Osteoblast (primary cell): Measurements from ENCODE around the gene MIPEP. TPM values are rescaled to one million over a fixed set of nuclear protein-coding genes. Genes with fewer than 3 reads are reported as not detected.
A peak's percentile ranks its signal among the peaks of the same experiment; 100 is the strongest.

Experiments used
- DNase-seq: peaks from one replicate; pipeline ENCODE4 v3.0.0; 2011; ENCODE audit warnings: low spot score, mixed read lengths; ENCODE audit not compliant: insufficient read length; ENCODE audit errors: missing footprints
- H2AFZ ChIP-seq: 2 replicates; pipeline ENCODE4 v1.6.0; 2011; ENCODE audit warnings: mild to moderate bottlenecking, low read length
- H3K27ac ChIP-seq: 2 replicates; pipeline ENCODE4 v1.5.1; 2011; ENCODE audit warnings: mild to moderate bottlenecking, low read depth, low read length, moderate library complexity
- H3K27me3 ChIP-seq: 2 replicates; pipeline ENCODE4 v1.6.0; 2012; ENCODE audit warnings: mild to moderate bottlenecking, control low read depth, inconsistent platforms, low read length, moderate library complexity; ENCODE audit not compliant: insufficient read depth
- H3K36me3 ChIP-seq: 2 replicates; pipeline ENCODE4 v1.5.1; 2011; ENCODE audit warnings: mild to moderate bottlenecking, low read length, control low read depth, moderate library complexity; ENCODE audit not compliant: insufficient read depth
- H3K4me1 ChIP-seq: 2 replicates; pipeline ENCODE4 v1.5.1; 2011; ENCODE audit warnings: mild to moderate bottlenecking, low read length, control low read depth, moderate library complexity; ENCODE audit not compliant: insufficient read depth
- H3K4me2 ChIP-seq: 2 replicates; pipeline ENCODE4 v1.6.0; 2011; ENCODE audit warnings: mild to moderate bottlenecking, low read length; ENCODE audit not compliant: insufficient read depth
- H3K4me3 ChIP-seq: fragments of 200-600 bp; sonication (generic); 3 replicates; pipeline ENCODE4 v1.5.1; 2012; ENCODE audit warnings: mild to moderate bottlenecking, low read length, inconsistent platforms; ENCODE audit not compliant: insufficient read depth
- H3K79me2 ChIP-seq: 2 replicates; pipeline ENCODE4 v1.6.0; 2012; ENCODE audit warnings: mild to moderate bottlenecking, low read length, control low read depth, inconsistent platforms; ENCODE audit not compliant: insufficient read depth
- H3K9me3 ChIP-seq: 2 replicates; pipeline ENCODE4 v1.5.1; 2011; ENCODE audit warnings: low read depth, low read length, control low read depth
- H4K20me1 ChIP-seq: 2 replicates; pipeline ENCODE4 v1.6.0; 2012; ENCODE audit warnings: mild to moderate bottlenecking, low read length, control low read depth; ENCODE audit not compliant: insufficient read depth
- total RNA-seq: library from RNA; depleted of rRNA; stranded (reverse); fragments of >200 nt; gene quantifications from 2 replicates; pipeline ENCODE4 v1.2.3, GENCODE V29; 2012
- TF ChIP-seq, protein P1 (sequence below): IDR thresholded peaks from 2 replicates; pipeline ENCODE4 v1.5.1; 2011; ENCODE audit warnings: mild to moderate bottlenecking, low read depth, low read length, moderate library complexity; ENCODE audit errors: extremely low read depth

Gene MIPEP
- total RNA-seq, 1 donor = 29.3 TPM

DNA sequence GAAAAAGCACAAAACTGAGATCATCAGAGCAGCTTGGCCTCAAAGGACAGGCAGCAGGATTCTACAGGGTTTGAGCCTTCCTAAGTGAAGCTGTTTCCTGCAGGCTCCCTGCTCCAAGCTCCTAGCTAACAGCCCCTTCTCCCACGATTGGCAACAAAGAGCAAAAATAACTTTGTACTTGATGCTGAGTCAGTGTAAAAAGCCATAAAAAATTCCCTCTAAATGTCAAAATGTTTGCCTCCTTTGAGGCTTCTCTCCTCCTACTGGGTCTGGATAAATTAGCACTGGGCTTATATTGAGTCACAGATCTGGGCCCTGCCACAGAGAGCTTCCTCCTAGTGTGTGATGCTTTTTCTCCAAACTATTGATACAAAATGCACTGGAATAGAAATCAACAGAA is 165.7 kb downstream of the MIPEP start:
- H3K4me3 ChIP-seq = no peak overlapping the region
- peak overlapping the region; percentile 68 for H2AFZ ChIP-seq
- no peaks in the 10 kb centered on the region for H4K20me1 ChIP-seq
- no peaks in the 10 kb centered on the region for H3K27me3 ChIP-seq
- TF ChIP-seq, protein P1, sequence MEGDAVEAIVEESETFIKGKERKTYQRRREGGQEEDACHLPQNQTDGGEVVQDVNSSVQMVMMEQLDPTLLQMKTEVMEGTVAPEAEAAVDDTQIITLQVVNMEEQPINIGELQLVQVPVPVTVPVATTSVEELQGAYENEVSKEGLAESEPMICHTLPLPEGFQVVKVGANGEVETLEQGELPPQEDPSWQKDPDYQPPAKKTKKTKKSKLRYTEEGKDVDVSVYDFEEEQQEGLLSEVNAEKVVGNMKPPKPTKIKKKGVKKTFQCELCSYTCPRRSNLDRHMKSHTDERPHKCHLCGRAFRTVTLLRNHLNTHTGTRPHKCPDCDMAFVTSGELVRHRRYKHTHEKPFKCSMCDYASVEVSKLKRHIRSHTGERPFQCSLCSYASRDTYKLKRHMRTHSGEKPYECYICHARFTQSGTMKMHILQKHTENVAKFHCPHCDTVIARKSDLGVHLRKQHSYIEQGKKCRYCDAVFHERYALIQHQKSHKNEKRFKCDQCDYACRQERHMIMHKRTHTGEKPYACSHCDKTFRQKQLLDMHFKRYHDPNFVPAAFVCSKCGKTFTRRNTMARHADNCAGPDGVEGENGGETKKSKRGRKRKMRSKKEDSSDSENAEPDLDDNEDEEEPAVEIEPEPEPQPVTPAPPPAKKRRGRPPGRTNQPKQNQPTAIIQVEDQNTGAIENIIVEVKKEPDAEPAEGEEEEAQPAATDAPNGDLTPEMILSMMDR = no peak
- no peaks in the 10 kb centered on the region for H3K9me3 ChIP-seq
- H3K4me1 ChIP-seq = peaks cover 36% of the 10 kb centered on the region
- no peaks in the 10 kb centered on the region for H3K36me3 ChIP-seq
- peak overlapping the region; percentile 88 for H3K27ac ChIP-seq
- DNase-seq = peak; percentile 89
- peak overlapping the region; percentile 21 for H3K4me2 ChIP-seq
- H3K79me2 ChIP-seq = no peaks in the 10 kb centered on the region

GRCh38 chr13:23722726-23723453 is 166.3 kb downstream of the MIPEP start:
- Histone ChIP-seq H2AFZ (peak overlapping the region; percentile 7), H3K27ac (peak overlapping the region; percentile 88)

GRCh38 chr13:23718996-23719395 is 170.2 kb downstream of the MIPEP start:
- H2AFZ ChIP-seq = peak overlapping the region; percentile 14
- no peak overlapping the region for H3K4me3 ChIP-seq
- peak overlapping the region; percentile 26 for H3K4me2 ChIP-seq
- H3K9me3 ChIP-seq = no peaks in the 10 kb centered on the region
- no peaks in the 10 kb centered on the region for H3K27me3 ChIP-seq
- DNase-seq = peak; percentile 60
- TF ChIP-seq, protein P1 = no peak
- no peaks in the 10 kb centered on the region for H3K79me2 ChIP-seq
- H3K4me1 ChIP-seq = peaks cover 19% of the 10 kb centered on the region
- no peaks in the 10 kb centered on the region for H4K20me1 ChIP-seq
- H3K27ac ChIP-seq = no peak overlapping the region
- H3K36me3 ChIP-seq = no peaks in the 10 kb centered on the region

More at GRCh38 chr13:23722726-23723453, 166.3 kb downstream of the MIPEP start:
- Histone ChIP-seq H3K79me2 (no peaks in the 10 kb centered on the region), H3K36me3 (no peaks in the 10 kb centered on the region), H3K4me3 (no peak overlapping the region), H3K9me3 (no peaks in the 10 kb centered on the region), H3K4me1 (peaks cover 36% of the 10 kb centered on the region), H3K4me2 (peak overlapping the region; percentile 21), H3K27me3 (no peaks in the 10 kb centered on the region), H4K20me1 (no peaks in the 10 kb centered on the region)
- TF ChIP-seq, protein P1 = no peak
- DNase-seq = peak; percentile 62

GRCh38 chr13:23716401-23716800 is 172.8 kb downstream of the MIPEP start:
- H3K36me3 ChIP-seq = no peaks in the 10 kb centered on the region
- no peak overlapping the region for H2AFZ ChIP-seq
- peak; percentile 5 for DNase-seq

More at GRCh38 chr13:23716401-23716800, 172.8 kb downstream of the MIPEP start:
- Histone ChIP-seq H4K20me1 (no peaks in the 10 kb centered on the region), H3K27ac (no peak overlapping the region), H3K4me1 (peaks cover 6% of the 10 kb centered on the region), H3K79me2 (no peaks in the 10 kb centered on the region), H3K4me2 (no peak overlapping the region), H3K9me3 (no peaks in the 10 kb centered on the region), H3K27me3 (no peaks in the 10 kb centered on the region), H3K4me3 (no peak overlapping the region)
- TF ChIP-seq, protein P1 = no peak
